HEK293T (cell line): Measurements from ENCODE around the gene CHMP3.

Source experiments
- FOXA1 ChIP-seq: fragments of 450-650 bp; IDR thresholded peaks from 2 replicates; pipeline ENCODE4 v1.6.1; 2016; ENCODE audit warnings: mild to moderate bottlenecking
- PKNOX1 ChIP-seq: fragments of 450-650 bp; IDR thresholded peaks from 2 replicates; pipeline ENCODE4 v1.6.1; 2016
- TARDBP ChIP-seq: fragments of 450-650 bp; IDR thresholded peaks from 2 replicates; pipeline ENCODE4 v1.6.1; 2016

- TF ChIP-seq PKNOX1, result no peak
- TF ChIP-seq FOXA1, result no peak
- TF ChIP-seq TARDBP, result no peak
These were observed 3.6 kb upstream of the CHMP3 start for GRCh38 chr2:86566821-86567190.
